ENCODE measurements around the gene UPP2. TPM values are rescaled to one million over a fixed set of nuclear protein-coding genes. Genes with fewer than 3 reads are reported as not detected.

UPP2 gene
- total RNA-seq, result not detected in 2 replicates

- DNase-seq (ENCODE audit: extremely low read depth, low read depth, low spot score), result no peak
Observed at GRCh38 chr2:158101384-158101926, at the start of gene UPP2. Gene UPP2 (plus strand): TSS chr2:158101876. CDS start chr2:158102064, 188 bp downstream.

- DNase-seq (ENCODE audit: extremely low read depth, low read depth, low spot score), result no peak
Observed at GRCh38 chr2:158052761-158053160, 48.9 kb upstream of the UPP2 start.

- DNase-seq (ENCODE audit: extremely low read depth, low read depth, low spot score), result no peak
Observed at GRCh38 chr2:158056875-158057274, 44.8 kb upstream of the UPP2 start.

GRCh38 chr2:158060160-158060834, 41.4 kb upstream of the UPP2 start:
- DNase-seq (ENCODE audit: extremely low read depth, low read depth, low spot score), result no peak

GRCh38 chr2:158060835-158061435, 40.7 kb upstream of the UPP2 start:
- no peak for DNase-seq (ENCODE audit: extremely low read depth, low read depth, low spot score)

- DNase-seq (ENCODE audit: extremely low read depth, low read depth, low spot score), result no peak
Observed at GRCh38 chr2:158061763-158062162, 39.9 kb upstream of the UPP2 start.

GRCh38 chr2:158066046-158066713, 35.5 kb upstream of the UPP2 start:
- DNase-seq (ENCODE audit: extremely low read depth, low read depth, low spot score), result no peak

- no peak for DNase-seq (ENCODE audit: extremely low read depth, low read depth, low spot score)
Observed at GRCh38 chr2:158071018-158071417, 30.7 kb upstream of the UPP2 start.

GRCh38 chr2:158072361-158072760, 29.3 kb upstream of the UPP2 start:
- no peak for DNase-seq (ENCODE audit: extremely low read depth, low read depth, low spot score)

GRCh38 chr2:158079672-158080071, 22.0 kb upstream of the UPP2 start:
- no peak for DNase-seq (ENCODE audit: extremely low read depth, low read depth, low spot score)

- no peak for DNase-seq (ENCODE audit: extremely low read depth, low read depth, low spot score)
Observed at GRCh38 chr2:158088093-158088492, 13.6 kb upstream of the UPP2 start.

- no peak for DNase-seq (ENCODE audit: extremely low read depth, low read depth, low spot score)
Observed at GRCh38 chr2:158089322-158089721, 12.4 kb upstream of the UPP2 start.

- no peak for DNase-seq (ENCODE audit: extremely low read depth, low read depth, low spot score)
Observed at GRCh38 chr2:158091647-158092046, 10.0 kb upstream of the UPP2 start.

GRCh38 chr2:158094487-158095092, 7.1 kb upstream of the UPP2 start:
- DNase-seq (ENCODE audit: extremely low read depth, low read depth, low spot score), result no peak

- DNase-seq (ENCODE audit: extremely low read depth, low read depth, low spot score), result no peak
Observed at GRCh38 chr2:158095269-158095668, 6.4 kb upstream of the UPP2 start.

- DNase-seq (ENCODE audit: extremely low read depth, low read depth, low spot score), result no peak
Observed at GRCh38 chr2:158095912-158096311, 5.8 kb upstream of the UPP2 start.

GRCh38 chr2:158097481-158097880, 4.2 kb upstream of the UPP2 start:
- DNase-seq (ENCODE audit: extremely low read depth, low read depth, low spot score), result no peak

- no peak for DNase-seq (ENCODE audit: extremely low read depth, low read depth, low spot score)
Observed at GRCh38 chr2:158098178-158098577, 3.5 kb upstream of the UPP2 start.

GRCh38 chr2:158099716-158100115, 2.0 kb upstream of the UPP2 start:
- DNase-seq (ENCODE audit: extremely low read depth, low read depth, low spot score), result no peak

GRCh38 chr2:158100411-158100810, 1.3 kb upstream of the UPP2 start:
- no peak for DNase-seq (ENCODE audit: extremely low read depth, low read depth, low spot score)

- no peak for DNase-seq (ENCODE audit: extremely low read depth, low read depth, low spot score)
Observed at GRCh38 chr2:158102446-158102845, 770 bp downstream of the UPP2 start.
